Astrocyte (in vitro differentiated cells and primary cell): Measurements from ENCODE around the gene MAP3K20. TPM values are rescaled to one million over a fixed set of nuclear protein-coding genes. Genes with fewer than 3 reads are reported as not detected.
"Not testable (repeated sequence)": the region's sequence is repeated elsewhere in the genome, so short reads cannot be mapped to it uniquely, and the experiment has no call there.

Experiments
- DNase-seq: peaks from one replicate; pipeline ENCODE4 v3.0.0-alpha.2; 2010; ENCODE audit warnings: low read depth
- FAIRE-seq: peaks from 2 replicates; lab custom pipeline; 2011; peaks lifted over from hg19 to GRCh38; lab: Jason Lieb, UNC
- H2AFZ ChIP-seq: 2 replicates; pipeline ENCODE4 v1.6.0; 2012; ENCODE audit warnings: low read depth, low read length, inconsistent platforms
- H3K27ac ChIP-seq: 2 replicates; pipeline ENCODE4 v1.5.1; 2011; ENCODE audit warnings: low read depth, low read length, inconsistent platforms
- H3K27me3 ChIP-seq: 2 replicates; pipeline ENCODE4 v1.6.0; 2011; ENCODE audit warnings: low read length, inconsistent platforms; ENCODE audit not compliant: insufficient read depth
- H3K36me3 ChIP-seq: 2 replicates; pipeline ENCODE4 v1.5.1; 2011; ENCODE audit warnings: low read length, inconsistent platforms; ENCODE audit not compliant: insufficient read depth
- H3K4me1 ChIP-seq: 2 replicates; pipeline ENCODE4 v1.5.1; 2011; ENCODE audit warnings: low read length, inconsistent platforms; ENCODE audit not compliant: insufficient read depth
- H3K4me2 ChIP-seq: 2 replicates; pipeline ENCODE4 v1.6.0; 2012; ENCODE audit warnings: low read length, inconsistent platforms
- H3K4me3 ChIP-seq: 2 replicates; pipeline ENCODE4 v1.5.1; 2011; ENCODE audit warnings: low read depth, mild to moderate bottlenecking, low read length, inconsistent platforms; ENCODE audit not compliant: insufficient read depth
- H3K79me2 ChIP-seq: 2 replicates; pipeline ENCODE4 v1.6.0; 2012; ENCODE audit warnings: mild to moderate bottlenecking, low read length, inconsistent platforms; ENCODE audit not compliant: insufficient read depth
- H3K9ac ChIP-seq: 2 replicates; pipeline ENCODE4 v1.6.0; 2012; ENCODE audit warnings: mild to moderate bottlenecking, low read length, inconsistent platforms
- H3K9me3 ChIP-seq: 2 replicates; pipeline ENCODE4 v1.5.1; 2012; ENCODE audit warnings: low read depth, mild to moderate bottlenecking, low read length, inconsistent platforms; ENCODE audit not compliant: insufficient read depth
- H4K20me1 ChIP-seq: 2 replicates; pipeline ENCODE4 v1.6.0; 2012; ENCODE audit warnings: low read length, inconsistent platforms; ENCODE audit not compliant: insufficient read depth
- H3K27ac Mint-ChIP-seq: one replicate; pipeline ENCODE4 v1.8.0; 2021; ENCODE audit warnings: mild to moderate bottlenecking, mixed read lengths; ENCODE audit not compliant: unreplicated experiment
- H3K27me3 Mint-ChIP-seq: one replicate; pipeline ENCODE4 v1.8.0; 2021; ENCODE audit warnings: low read depth, mixed read lengths; ENCODE audit not compliant: unreplicated experiment
- H3K36me3 Mint-ChIP-seq: one replicate; pipeline ENCODE4 v1.8.0; 2021; ENCODE audit warnings: low read depth, mixed read lengths; ENCODE audit not compliant: unreplicated experiment
- H3K4me1 Mint-ChIP-seq: one replicate; pipeline ENCODE4 v1.8.0; 2021; ENCODE audit warnings: low read depth, mixed read lengths; ENCODE audit not compliant: unreplicated experiment
- H3K4me3 Mint-ChIP-seq: one replicate; pipeline ENCODE4 v1.8.0; 2021; ENCODE audit warnings: mild to moderate bottlenecking, moderate library complexity, mixed read lengths; ENCODE audit not compliant: unreplicated experiment
- H3K9me3 Mint-ChIP-seq: one replicate; pipeline ENCODE4 v1.8.0; 2021; ENCODE audit warnings: mild to moderate bottlenecking, mixed read lengths; ENCODE audit not compliant: unreplicated experiment
- EZH2 ChIP-seq: IDR thresholded peaks from 2 replicates; pipeline ENCODE4 v1.6.1; 2012; ENCODE audit warnings: mild to moderate bottlenecking, low read length, inconsistent platforms; ENCODE audit not compliant: insufficient read depth
- total RNA-seq: library from RNA; stranded (reverse); gene quantifications from 2 replicates; pipeline ENCODE4 v1.2.1, GENCODE V29; 2021
- TF ChIP-seq, protein P1 (sequence below): IDR thresholded peaks from 2 replicates; pipeline ENCODE4 v1.5.1; 2011; ENCODE audit warnings: low read depth, mild to moderate bottlenecking, inconsistent platforms, low read length, moderate library complexity; ENCODE audit not compliant: insufficient read depth

MAP3K20 gene
- total RNA-seq, 1 donor from 2014 or later: 42.4 TPM

DNA sequence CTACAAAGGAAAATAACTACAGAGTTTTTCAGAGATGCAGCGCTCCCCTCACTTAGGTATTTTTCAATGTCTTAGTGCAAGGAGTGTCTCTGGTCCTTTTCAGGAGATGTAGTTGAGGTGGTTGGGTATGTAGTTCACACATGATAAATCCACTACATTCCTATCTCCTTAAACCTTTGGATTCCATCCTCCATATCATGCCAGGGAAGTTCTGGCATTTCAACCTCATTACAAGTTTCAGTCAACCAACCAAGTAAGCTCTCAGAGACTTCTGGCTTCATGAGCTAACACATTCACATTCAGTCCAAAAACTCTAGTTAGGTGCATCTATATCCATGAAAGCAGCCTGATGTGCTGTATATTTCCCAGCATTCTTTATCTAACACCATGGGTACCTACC lies 47.3 kb downstream of the MAP3K20 start:
- Histone ChIP-seq H4K20me1 (peaks cover 3% of the 10 kb centered on the region), H3K27ac (no peak overlapping the region), H3K27me3 (no peaks in the 10 kb centered on the region), H3K4me2 (no peak overlapping the region), H3K36me3 (no peaks in the 10 kb centered on the region), H3K79me2 (peaks cover 18% of the 10 kb centered on the region), H2AFZ (no peak overlapping the region), H3K4me1 (peaks cover 10% of the 10 kb centered on the region), H3K9me3 (no peaks in the 10 kb centered on the region), H3K4me3 (no peak overlapping the region), H3K9ac (no peak overlapping the region)
- Mint-ChIP-seq H3K27ac (no peak overlapping the region), H3K4me1 (peaks cover 29% of the 10 kb centered on the region), H3K27me3 (no peaks in the 10 kb centered on the region), H3K9me3 (no peaks in the 10 kb centered on the region), H3K36me3 (peaks cover 14% of the 10 kb centered on the region), H3K4me3 (no peak overlapping the region)
- FAIRE-seq: peak; percentile 32
- TF ChIP-seq, protein P1, sequence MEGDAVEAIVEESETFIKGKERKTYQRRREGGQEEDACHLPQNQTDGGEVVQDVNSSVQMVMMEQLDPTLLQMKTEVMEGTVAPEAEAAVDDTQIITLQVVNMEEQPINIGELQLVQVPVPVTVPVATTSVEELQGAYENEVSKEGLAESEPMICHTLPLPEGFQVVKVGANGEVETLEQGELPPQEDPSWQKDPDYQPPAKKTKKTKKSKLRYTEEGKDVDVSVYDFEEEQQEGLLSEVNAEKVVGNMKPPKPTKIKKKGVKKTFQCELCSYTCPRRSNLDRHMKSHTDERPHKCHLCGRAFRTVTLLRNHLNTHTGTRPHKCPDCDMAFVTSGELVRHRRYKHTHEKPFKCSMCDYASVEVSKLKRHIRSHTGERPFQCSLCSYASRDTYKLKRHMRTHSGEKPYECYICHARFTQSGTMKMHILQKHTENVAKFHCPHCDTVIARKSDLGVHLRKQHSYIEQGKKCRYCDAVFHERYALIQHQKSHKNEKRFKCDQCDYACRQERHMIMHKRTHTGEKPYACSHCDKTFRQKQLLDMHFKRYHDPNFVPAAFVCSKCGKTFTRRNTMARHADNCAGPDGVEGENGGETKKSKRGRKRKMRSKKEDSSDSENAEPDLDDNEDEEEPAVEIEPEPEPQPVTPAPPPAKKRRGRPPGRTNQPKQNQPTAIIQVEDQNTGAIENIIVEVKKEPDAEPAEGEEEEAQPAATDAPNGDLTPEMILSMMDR: no peak
- TF ChIP-seq EZH2: no peak
- DNase-seq: peak; percentile 47

DNA sequence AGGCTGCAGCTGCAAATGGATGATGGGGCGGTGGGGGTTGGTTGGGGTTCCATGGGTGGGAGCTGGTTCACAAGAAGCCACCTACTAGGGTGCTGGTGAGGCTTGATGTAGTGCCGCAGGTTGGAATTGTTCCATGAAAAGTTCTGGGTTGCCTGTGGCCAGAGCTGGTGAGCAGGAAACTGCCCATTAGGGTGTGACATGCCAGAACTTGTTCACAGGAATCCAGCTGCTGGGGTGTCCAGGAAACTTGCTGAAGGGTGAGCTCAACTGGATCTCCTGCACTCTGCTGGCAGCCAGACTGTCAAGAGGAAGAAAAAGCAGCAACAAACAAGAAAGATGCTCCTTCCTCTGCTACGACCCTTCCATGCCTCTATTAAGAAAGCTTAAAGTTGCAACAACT lies 48.8 kb downstream of the MAP3K20 start:
- Mint-ChIP-seq H3K9me3 (no peaks in the 10 kb centered on the region), H3K27ac (peak overlapping the region; percentile 92), H3K36me3 (peaks cover 14% of the 10 kb centered on the region), H3K4me3 (no peak overlapping the region), H3K27me3 (no peaks in the 10 kb centered on the region), H3K4me1 (peaks cover 25% of the 10 kb centered on the region)
- no peak overlapping the region for H3K4me3 ChIP-seq
- peak; percentile 21 for DNase-seq
- no peak for FAIRE-seq
- no peak overlapping the region for H2AFZ ChIP-seq
- H3K36me3 ChIP-seq: peaks cover 3% of the 10 kb centered on the region
- no peak overlapping the region for H3K9ac ChIP-seq
- H3K27ac ChIP-seq: no peak overlapping the region
- H3K4me2 ChIP-seq: no peak overlapping the region
- H4K20me1 ChIP-seq: peaks cover 3% of the 10 kb centered on the region
- H3K4me1 ChIP-seq: peaks cover 10% of the 10 kb centered on the region
- no peak for TF ChIP-seq EZH2
- TF ChIP-seq, protein P1: no peak
- H3K79me2 ChIP-seq: peaks cover 12% of the 10 kb centered on the region
- no peaks in the 10 kb centered on the region for H3K27me3 ChIP-seq
- H3K9me3 ChIP-seq: no peaks in the 10 kb centered on the region

DNA sequence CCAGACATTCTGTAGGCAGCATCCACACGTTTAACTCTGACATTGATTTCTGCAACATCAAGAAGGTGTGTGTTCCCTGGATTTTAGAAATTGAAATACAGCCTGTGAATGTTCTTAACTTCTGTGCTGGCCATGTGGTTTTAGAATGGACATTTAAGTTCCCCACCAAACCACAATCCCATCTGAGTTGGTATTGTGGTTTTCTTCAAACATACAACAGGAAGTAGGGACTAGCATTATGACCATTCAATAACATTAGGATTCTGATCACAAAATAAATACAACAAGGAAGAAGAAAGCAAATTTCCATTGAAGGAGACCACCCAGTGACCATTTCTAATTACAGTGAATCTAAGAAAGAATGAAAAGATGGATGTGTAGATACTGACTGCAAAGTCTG lies 51.2 kb downstream of the MAP3K20 start:
- Mint-ChIP-seq H3K36me3 (peaks cover 12% of the 10 kb centered on the region), H3K27me3 (no peaks in the 10 kb centered on the region), H3K27ac (no peak overlapping the region), H3K4me3 (no peak overlapping the region), H3K9me3 (no peaks in the 10 kb centered on the region), H3K4me1 (peaks cover 27% of the 10 kb centered on the region)
- Histone ChIP-seq H2AFZ (no peak overlapping the region), H3K27me3 (no peaks in the 10 kb centered on the region), H3K36me3 (peaks cover 4% of the 10 kb centered on the region), H3K27ac (no peak overlapping the region), H3K4me3 (no peak overlapping the region), H3K79me2 (peaks cover 10% of the 10 kb centered on the region), H3K4me1 (peaks cover 10% of the 10 kb centered on the region), H3K9me3 (no peaks in the 10 kb centered on the region), H3K4me2 (peak overlapping the region; percentile 12), H3K9ac (no peak overlapping the region), H4K20me1 (peaks cover 3% of the 10 kb centered on the region)
- FAIRE-seq (peak; percentile 37), DNase-seq (peak; percentile 69)
- no peak for TF ChIP-seq EZH2
- TF ChIP-seq, protein P1: no peak

DNA sequence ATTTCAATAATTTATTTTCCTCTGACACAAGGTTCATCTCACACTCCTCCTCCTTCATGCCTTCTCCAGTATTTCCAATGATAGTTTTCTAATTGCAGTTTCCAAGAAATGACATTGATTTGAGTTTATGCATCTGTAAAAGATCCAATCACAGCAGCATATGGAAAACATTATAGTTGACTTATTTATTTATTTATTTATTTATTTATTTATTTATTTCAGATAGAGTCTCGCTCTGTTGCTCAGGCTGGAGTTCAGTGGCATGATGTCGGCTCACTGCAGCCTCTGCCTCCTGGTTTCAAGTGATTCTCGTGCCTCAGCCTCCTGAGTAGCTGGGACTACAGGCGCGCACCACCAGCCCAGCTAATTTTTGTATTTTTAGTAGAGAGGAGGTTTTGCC lies 52.5 kb downstream of the MAP3K20 start:
- not testable (repeated sequence) for H3K9me3 Mint-ChIP-seq, H3K27me3 ChIP-seq, H3K27ac Mint-ChIP-seq, H3K36me3 ChIP-seq, H3K27ac ChIP-seq, H4K20me1 ChIP-seq, H3K9ac ChIP-seq, FAIRE-seq, H3K4me3 ChIP-seq, H3K4me3 Mint-ChIP-seq, H3K79me2 ChIP-seq, H3K36me3 Mint-ChIP-seq, H3K27me3 Mint-ChIP-seq, H3K9me3 ChIP-seq, H2AFZ ChIP-seq, H3K4me2 ChIP-seq, DNase-seq, H3K4me1 ChIP-seq
- peaks cover 27% of the 10 kb centered on the region for H3K4me1 Mint-ChIP-seq
